GM18519 (cell line): Measurements from ENCODE around the gene TTLL7.

Source experiments
- ATAC-seq: cut with Tn5 transposase; IDR thresholded peaks from one replicate; pipeline ENCODE4 v1.9.1; 2021; ENCODE audit warnings: mild to moderate bottlenecking, moderate library complexity; ENCODE audit not compliant: unreplicated experiment, low FRiP score

Gene TTLL7

GRCh38 chr1:83834621-83835264 is 164.2 kb downstream of the TTLL7 start:
- ATAC-seq = no peak

GRCh38 chr1:83832194-83832593 is 166.7 kb downstream of the TTLL7 start:
- no peak for ATAC-seq

GRCh38 chr1:83829106-83829505 is 169.8 kb downstream of the TTLL7 start:
- ATAC-seq = no peak

GRCh38 chr1:83828456-83828855 is 170.5 kb downstream of the TTLL7 start:
- ATAC-seq = no peak

GRCh38 chr1:83827741-83828140 is 171.2 kb downstream of the TTLL7 start:
- no peak for ATAC-seq

GRCh38 chr1:83822208-83822607 is 176.7 kb downstream of the TTLL7 start:
- no peak for ATAC-seq

GRCh38 chr1:83819436-83819835 is 179.5 kb downstream of the TTLL7 start:
- no peak for ATAC-seq

GRCh38 chr1:83818916-83819315 is 180.0 kb downstream of the TTLL7 start:
- ATAC-seq = no peak

GRCh38 chr1:83816836-83817235 is 182.1 kb downstream of the TTLL7 start:
- no peak for ATAC-seq

GRCh38 chr1:83815330-83815729 is 183.6 kb downstream of the TTLL7 start:
- no peak for ATAC-seq
